ENCODE results near the gene S100A5.

The S100A5 gene

GRCh38 chr1:153513023-153513422 lies 27.7 kb downstream of the S100A5 start:
- POLR2A ChIA-PET: no interaction called here

GRCh38 chr1:153510984-153511410 lies 29.7 kb downstream of the S100A5 start:
- POLR2A ChIA-PET: interaction anchor here (0.8 to 1.4 kb wide), 3 partner anchors 117 to 161 kb away, joined by 3 to 5 read pairs (median 5); partner anchors contain the start of gene S100A13
- CTCF ChIA-PET: interaction anchor here (0.6 to 2.8 kb wide), 19 partner anchors 9 to 259 kb away, joined by 3 to 20 read pairs (median 4); partner anchors contain the start of genes S100A1, S100A13 and S100A16
- peak; percentile 41; the same call in 1 of the 2 replicates for TF ChIP-seq ZNF384 (IDR thresholded peaks at IDR 0.05)
- 0 out of 2 replicates have a peak, but pooled peaks have one; percentile 25 for TF ChIP-seq PKNOX1 (IDR thresholded peaks at IDR 0.05)
- no peak for TF ChIP-seq FOXA1 (IDR thresholded peaks at IDR 0.05)
- peak; percentile 88 for TF ChIP-seq L3MBTL2 (conservative IDR thresholded peaks at IDR 0.05)
- TF ChIP-seq FOXM1 (IDR thresholded peaks at IDR 0.05; ENCODE audit: borderline replicate concordance): no peak
- TF ChIP-seq BHLHE40 (IDR thresholded peaks at IDR 0.05; ENCODE audit: borderline replicate concordance): no peak
- DNase-seq (ENCODE audit: extremely low spot score): peak; percentile 94

More at GRCh38 chr1:153513023-153513422, 27.7 kb downstream of the S100A5 start:
- no peak for TF ChIP-seq HDGF (IDR thresholded peaks at IDR 0.05; ENCODE audit: borderline replicate concordance)
- no peak for TF ChIP-seq LEF1 (IDR thresholded peaks at IDR 0.05; ENCODE audit: borderline replicate concordance)
- no peak for TF ChIP-seq NFRKB (IDR thresholded peaks at IDR 0.05)
- no peak for TF ChIP-seq TARDBP (IDR thresholded peaks at IDR 0.05)
- CTCF ChIA-PET: interaction anchor here (1.1 kb wide), 1 partner anchor 53 kb away, joined by 3 read pairs; no protein-coding TSS in a partner anchor
- no peak for DNase-seq (ENCODE audit: extremely low spot score)

GRCh38 chr1:153509729-153510354 lies 30.9 kb downstream of the S100A5 start:
- DNase-seq (ENCODE audit: extremely low spot score): peak; percentile 62
- POLR2A ChIA-PET: interaction anchor here (1.3 to 1.4 kb wide), 2 partner anchors 118 to 162 kb away, joined by 5 read pairs; partner anchors contain the start of gene S100A13
- TF ChIP-seq SP1 (IDR thresholded peaks at IDR 0.05) (no peak), CTBP1 (IDR thresholded peaks at IDR 0.05; ENCODE audit: borderline replicate concordance) (no peak), SUZ12 (IDR thresholded peaks at IDR 0.05) (no peak), ELF4 (IDR thresholded peaks at IDR 0.05) (no peak), FOXM1 (IDR thresholded peaks at IDR 0.05; ENCODE audit: borderline replicate concordance) (no peak), LEF1 (IDR thresholded peaks at IDR 0.05; ENCODE audit: borderline replicate concordance) (no peak), L3MBTL2 (conservative IDR thresholded peaks at IDR 0.05) (no peak), TARDBP (IDR thresholded peaks at IDR 0.05) (no peak), ZNF384 (IDR thresholded peaks at IDR 0.05) (no peak)
- CTCF ChIA-PET: interaction anchor here (0.6 to 2.8 kb wide), 10 partner anchors 11 to 176 kb away, joined by 3 to 20 read pairs (median 4); no protein-coding TSS in a partner anchor

GRCh38 chr1:153509036-153509435 lies 31.7 kb downstream of the S100A5 start:
- DNase-seq (ENCODE audit: extremely low spot score): no peak
- no peak for TF ChIP-seq NFRKB (IDR thresholded peaks at IDR 0.05)
- TF ChIP-seq SP1 (IDR thresholded peaks at IDR 0.05): no peak
- no peak for TF ChIP-seq L3MBTL2 (conservative IDR thresholded peaks at IDR 0.05)
- TF ChIP-seq TARDBP (IDR thresholded peaks at IDR 0.05): no peak
- no peak for TF ChIP-seq ZNF384 (IDR thresholded peaks at IDR 0.05)
- no peak for TF ChIP-seq ELF4 (IDR thresholded peaks at IDR 0.05)
- no peak for TF ChIP-seq PKNOX1 (IDR thresholded peaks at IDR 0.05)
- no peak for TF ChIP-seq ARNT (IDR thresholded peaks at IDR 0.05)
- TF ChIP-seq FOXK2 (IDR thresholded peaks at IDR 0.05): no peak
- no peak for TF ChIP-seq BHLHE40 (IDR thresholded peaks at IDR 0.05; ENCODE audit: borderline replicate concordance)
- TF ChIP-seq SUZ12 (IDR thresholded peaks at IDR 0.05): no peak
- TF ChIP-seq HDGF (IDR thresholded peaks at IDR 0.05; ENCODE audit: borderline replicate concordance): no peak
- no peak for TF ChIP-seq FOXA1 (IDR thresholded peaks at IDR 0.05)
- TF ChIP-seq FOXM1 (IDR thresholded peaks at IDR 0.05; ENCODE audit: borderline replicate concordance): no peak
- TF ChIP-seq LEF1 (IDR thresholded peaks at IDR 0.05; ENCODE audit: borderline replicate concordance): no peak
- no peak for TF ChIP-seq CTBP1 (IDR thresholded peaks at IDR 0.05; ENCODE audit: borderline replicate concordance)
- POLR2A ChIA-PET: interaction anchor here (1.1 kb wide), 1 partner anchor 59 kb away, joined by 5 read pairs; no protein-coding TSS in a partner anchor
- CTCF ChIA-PET: interaction anchor here (0.6 kb wide), 1 partner anchor 63 kb away, joined by 3 read pairs; no protein-coding TSS in a partner anchor

- TF ChIP-seq HDGF (IDR thresholded peaks at IDR 0.05; ENCODE audit: borderline replicate concordance) (no peak), SP1 (IDR thresholded peaks at IDR 0.05) (no peak), SUZ12 (IDR thresholded peaks at IDR 0.05) (no peak), ELF4 (IDR thresholded peaks at IDR 0.05) (no peak), TARDBP (IDR thresholded peaks at IDR 0.05) (no peak), FOXA1 (IDR thresholded peaks at IDR 0.05) (no peak), FOXM1 (IDR thresholded peaks at IDR 0.05; ENCODE audit: borderline replicate concordance) (no peak), BHLHE40 (IDR thresholded peaks at IDR 0.05; ENCODE audit: borderline replicate concordance) (no peak), PKNOX1 (IDR thresholded peaks at IDR 0.05) (no peak), FOXK2 (IDR thresholded peaks at IDR 0.05) (no peak), L3MBTL2 (conservative IDR thresholded peaks at IDR 0.05) (no peak), CTBP1 (IDR thresholded peaks at IDR 0.05; ENCODE audit: borderline replicate concordance) (no peak), NFRKB (IDR thresholded peaks at IDR 0.05) (no peak), ZNF384 (IDR thresholded peaks at IDR 0.05) (no peak), LEF1 (IDR thresholded peaks at IDR 0.05; ENCODE audit: borderline replicate concordance) (no peak), ARNT (IDR thresholded peaks at IDR 0.05) (no peak)
- ChIA-PET POLR2A (interaction anchor here (0.9 to 1.6 kb wide), 3 partner anchors 60 to 126 kb away, joined by 3 to 5 read pairs (median 5); partner anchors contain the start of genes CHTOP and S100A13), CTCF (interaction anchor here (0.6 kb wide), 1 partner anchor 478 kb away, joined by 3 read pairs; the partner anchor contains the start of gene RAB13)
- no peak for DNase-seq (ENCODE audit: extremely low spot score)
These were observed 32.7 kb downstream of the S100A5 start for GRCh38 chr1:153507926-153508583.

Measured in HEK293T (cell line).